Stomach smooth muscle (tissue), 2 donors: ENCODE measurements around the gene PELI3.
"Not testable (repeated sequence)": the region's sequence is repeated elsewhere in the genome, so short reads cannot be mapped to it uniquely, and the experiment has no call there.

Experiments used
- H3K27ac ChIP-seq: one replicate; pipeline ENCODE4 v1.7.0; 2013; ENCODE audit warnings: mild to moderate bottlenecking, low read length, inconsistent platforms
- H3K27me3 ChIP-seq, 2 donors: one replicate each; pipeline ENCODE4 v1.7.0; 2013; ENCODE audit warnings: low read length in 2 of 2; ENCODE audit not compliant: insufficient read depth in 2 of 2, control insufficient read depth in 1 of 2
- H3K36me3 ChIP-seq, 2 donors: one replicate each; pipeline ENCODE4 v1.7.0; 2013; ENCODE audit warnings: low read length in 2 of 2; ENCODE audit not compliant: control insufficient read depth in 2 of 2, insufficient read depth in 2 of 2
- H3K4me1 ChIP-seq: one replicate; pipeline ENCODE4 v1.7.0; 2013; ENCODE audit warnings: low read length; ENCODE audit not compliant: control insufficient read depth, insufficient read depth
- H3K4me3 ChIP-seq, 2 donors: one replicate each; pipeline ENCODE4 v1.7.0; 2013; ENCODE audit warnings: low read length in 2 of 2
- H3K9ac ChIP-seq, 2 donors: one replicate each; pipeline ENCODE4 v1.7.0; 2013; ENCODE audit warnings: low read length in 2 of 2, mild to moderate bottlenecking in 1 of 2
- H3K9me3 ChIP-seq, 2 donors: one replicate each; pipeline ENCODE4 v1.7.0; 2013; ENCODE audit warnings: low read length in 2 of 2; ENCODE audit not compliant: control insufficient read depth in 2 of 2
- donor health status: healthy.
- donor health status: Pancreatic carcinoma.

The PELI3 gene

DNA sequence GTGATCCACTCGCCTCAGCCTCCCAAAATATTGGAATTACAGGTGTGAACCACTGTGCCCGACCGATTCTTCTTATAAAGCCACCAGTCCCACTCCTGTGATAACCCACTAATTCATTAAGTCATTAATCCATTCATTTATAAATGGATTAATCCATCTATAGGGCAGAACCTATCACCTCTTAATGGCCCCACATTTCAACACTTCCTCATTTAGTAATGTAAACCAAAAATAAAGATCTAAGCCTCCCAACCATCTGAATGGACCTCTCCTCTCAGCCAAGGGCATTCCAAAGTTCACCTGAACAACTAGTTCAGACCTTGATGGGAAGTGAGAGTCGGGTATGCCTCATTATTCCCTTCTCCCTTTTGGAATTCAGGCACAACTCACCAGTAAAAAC is 18.2 kb upstream of the PELI3 start:
- Histone ChIP-seq H3K36me3 (no peaks in the 10 kb centered on the region), H3K4me1 (no peaks in the 10 kb centered on the region), H3K27me3 (no peaks in the 10 kb centered on the region), H3K9ac (no peak overlapping the region), H3K4me3 (no peak overlapping the region), H3K27ac (no peak overlapping the region), H3K9me3 (no peaks in the 10 kb centered on the region)

DNA sequence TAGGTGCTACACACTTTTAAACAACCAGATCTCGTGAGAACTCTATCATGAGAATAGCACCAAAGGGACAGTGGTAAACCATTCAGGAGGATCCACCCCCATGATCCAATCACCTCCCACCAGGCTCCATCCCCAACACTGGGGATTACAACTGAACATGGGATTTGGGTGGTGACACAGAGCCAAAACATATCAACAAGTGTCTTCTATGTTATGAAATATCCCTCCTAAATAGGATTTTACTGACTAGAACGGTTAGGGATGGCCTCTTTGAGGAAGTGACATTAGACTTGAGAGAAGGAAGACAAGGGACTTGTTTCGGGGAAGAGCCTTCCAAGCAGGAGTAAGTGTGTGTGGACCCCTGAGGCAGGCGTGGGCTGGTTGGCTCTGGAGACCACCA is 16.1 kb upstream of the PELI3 start:
- Histone ChIP-seq H3K9me3 (no peaks in the 10 kb centered on the region), H3K9ac (no peak overlapping the region), H3K4me1 (no peaks in the 10 kb centered on the region), H3K27me3 (no peaks in the 10 kb centered on the region), H3K27ac (no peak overlapping the region), H3K36me3 (no peaks in the 10 kb centered on the region), H3K4me3 (no peak overlapping the region)

DNA sequence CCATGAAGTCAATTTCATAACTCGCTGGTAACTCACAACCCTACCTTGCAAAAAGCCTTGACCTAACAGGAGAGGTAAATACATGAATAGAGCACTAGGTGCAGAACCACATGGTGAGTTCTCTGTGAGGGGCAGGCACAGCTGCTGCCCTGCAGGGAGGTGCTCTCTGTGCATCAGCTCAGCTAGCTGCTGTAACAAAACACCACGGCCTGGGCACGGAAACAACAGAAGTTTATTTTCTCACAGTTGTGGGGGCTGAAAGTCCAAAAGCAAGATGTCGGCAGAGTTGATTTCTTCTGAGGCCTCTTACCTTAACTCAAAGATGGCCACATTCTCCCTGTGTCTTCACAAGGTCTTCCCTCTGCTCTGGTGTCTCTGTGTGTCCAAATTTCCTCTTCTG is 15.0 kb upstream of the PELI3 start:
- H3K4me3 ChIP-seq: no peak overlapping the region
- no peaks in the 10 kb centered on the region for H3K36me3 ChIP-seq
- no peaks in the 10 kb centered on the region for H3K27me3 ChIP-seq
- no peak overlapping the region for H3K27ac ChIP-seq
- H3K4me1 ChIP-seq: no peaks in the 10 kb centered on the region
- no peaks in the 10 kb centered on the region for H3K9me3 ChIP-seq
- H3K9ac ChIP-seq: no peak overlapping the region

- Histone ChIP-seq H3K9me3 (no peaks in the 10 kb centered on the region), H3K27ac (no peak overlapping the region), H3K36me3 (no peaks in the 10 kb centered on the region), H3K4me3 (no peak overlapping the region), H3K9ac (no peak overlapping the region), H3K27me3 (no peaks in the 10 kb centered on the region), H3K4me1 (no peaks in the 10 kb centered on the region)
Measured at GRCh38 chr11:66454247-66454646, 12.5 kb upstream of the PELI3 start.

DNA sequence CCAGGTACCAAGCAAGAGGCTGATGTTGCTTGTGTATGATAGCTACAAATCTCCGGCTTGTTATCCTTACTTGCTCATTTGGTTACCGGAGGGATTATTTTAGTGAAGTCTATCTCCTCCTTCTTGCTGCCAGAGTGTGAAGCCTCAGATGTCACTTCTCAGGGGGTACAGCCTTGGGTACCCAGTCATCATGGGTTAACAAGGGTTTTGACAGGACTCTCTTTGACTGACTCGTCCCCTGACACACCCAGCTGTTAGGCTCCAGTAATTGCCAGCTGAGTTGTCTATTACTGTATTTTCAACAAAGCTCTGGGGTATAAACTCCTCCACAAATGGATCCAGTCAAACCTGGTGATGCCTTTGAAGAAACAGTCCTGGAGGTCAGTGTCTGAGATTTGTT is 11.9 kb upstream of the PELI3 start:
- Histone ChIP-seq H3K9me3 (no peaks in the 10 kb centered on the region), H3K36me3 (no peaks in the 10 kb centered on the region), H3K4me3 (no peak overlapping the region), H3K4me1 (no peaks in the 10 kb centered on the region), H3K27me3 (no peaks in the 10 kb centered on the region), H3K27ac (no peak overlapping the region), H3K9ac (no peak overlapping the region)

GRCh38 chr11:66457826-66458225 is 8.9 kb upstream of the PELI3 start:
- Histone ChIP-seq H3K9me3 (no peaks in the 10 kb centered on the region), H3K27me3 (no peaks in the 10 kb centered on the region), H3K4me3 (no peak overlapping the region), H3K4me1 (no peaks in the 10 kb centered on the region), H3K36me3 (no peaks in the 10 kb centered on the region), H3K27ac (no peak overlapping the region), H3K9ac (no peak overlapping the region)

GRCh38 chr11:66459138-66459778 is 7.4 kb upstream of the PELI3 start:
- Histone ChIP-seq H3K4me1 (no peaks in the 10 kb centered on the region), H3K9ac (no peak overlapping the region), H3K4me3 (no peak overlapping the region), H3K36me3 (no peaks in the 10 kb centered on the region), H3K9me3 (no peaks in the 10 kb centered on the region), H3K27me3 (no peaks in the 10 kb centered on the region), H3K27ac (no peak overlapping the region)

DNA sequence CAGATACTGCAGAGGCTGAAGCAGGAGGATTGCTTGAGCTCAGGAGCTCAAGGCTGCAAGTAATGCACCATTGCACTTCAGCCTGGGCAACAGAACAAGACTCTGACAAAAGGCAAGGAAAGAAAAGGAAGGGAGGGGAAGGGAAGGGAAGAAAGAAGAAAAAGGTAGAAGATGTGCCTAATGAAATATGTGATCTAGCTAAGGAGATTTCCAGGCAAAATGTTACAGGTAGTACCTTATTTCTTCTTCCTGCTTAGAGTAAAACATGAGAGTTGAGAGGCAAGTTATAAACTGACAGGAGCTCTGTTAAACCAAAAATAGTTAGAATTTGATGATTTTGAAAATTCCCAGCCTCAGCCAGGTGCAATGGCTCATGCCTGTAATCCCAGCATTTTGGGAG is 4.7 kb upstream of the PELI3 start:
- no peak overlapping the region for H3K4me3 ChIP-seq
- H3K27ac ChIP-seq: no peak overlapping the region
- no peak overlapping the region for H3K9ac ChIP-seq
- peaks cover 12% of the 10 kb centered on the region for H3K4me1 ChIP-seq
- no peaks in the 10 kb centered on the region for H3K27me3 ChIP-seq
- H3K9me3 ChIP-seq: no peaks in the 10 kb centered on the region
- H3K36me3 ChIP-seq: no peaks in the 10 kb centered on the region

DNA sequence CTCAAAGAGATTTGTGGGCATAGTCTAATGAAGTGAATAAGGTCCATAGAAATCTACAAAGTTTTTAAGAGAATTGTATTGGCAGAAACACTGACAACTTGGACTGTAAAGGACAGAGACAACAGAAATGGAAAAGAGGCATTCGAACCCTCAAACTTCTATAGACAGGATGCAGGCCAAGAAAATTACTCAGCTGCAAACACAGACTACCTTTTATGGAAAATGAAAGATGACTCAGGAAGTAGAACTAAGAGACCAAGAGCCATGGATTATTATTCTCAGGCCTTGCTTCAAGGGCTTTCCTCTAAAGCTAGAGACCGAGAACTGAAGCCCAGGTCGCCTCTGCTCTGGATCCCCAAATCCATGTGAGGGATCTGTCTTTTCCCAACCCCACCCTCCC is 3.8 kb upstream of the PELI3 start:
- Histone ChIP-seq H3K4me3 (no peak overlapping the region), H3K9ac (no peak overlapping the region), H3K9me3 (no peaks in the 10 kb centered on the region), H3K27me3 (no peaks in the 10 kb centered on the region), H3K36me3 (no peaks in the 10 kb centered on the region), H3K27ac (no peak overlapping the region), H3K4me1 (peaks cover 19% of the 10 kb centered on the region)

- not testable (repeated sequence) for H3K4me3 ChIP-seq, H3K9ac ChIP-seq, H3K27me3 ChIP-seq, H3K36me3 ChIP-seq, H3K9me3 ChIP-seq, H3K27ac ChIP-seq
- peaks cover 22% of the 10 kb centered on the region for H3K4me1 ChIP-seq
Measured at GRCh38 chr11:66464116-66464515, 2.6 kb upstream of the PELI3 start.

DNA sequence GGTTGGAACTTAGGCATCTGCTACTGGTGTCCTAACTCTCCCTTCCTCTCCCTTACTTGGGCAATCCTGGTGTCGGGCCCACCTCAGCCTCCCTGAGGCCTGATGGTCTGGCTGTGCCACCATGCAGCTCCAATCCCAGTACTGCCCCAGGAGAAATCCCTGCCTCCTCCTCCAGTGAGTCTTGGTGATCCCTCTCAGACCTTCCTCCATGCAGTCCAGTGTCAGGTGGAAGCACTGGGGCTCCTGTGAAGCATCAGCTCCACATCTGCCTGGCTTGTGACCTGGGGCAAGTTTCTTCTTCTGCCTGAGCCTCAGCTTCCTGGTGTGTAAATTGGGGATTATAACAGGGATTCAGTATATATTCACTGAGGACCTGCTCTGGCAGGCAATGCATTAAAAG is 1.8 kb upstream of the PELI3 start:
- no peaks in the 10 kb centered on the region for H3K9me3 ChIP-seq
- no peak overlapping the region for H3K27ac ChIP-seq
- peaks cover 22% of the 10 kb centered on the region for H3K4me1 ChIP-seq
- H3K9ac ChIP-seq: no peak overlapping the region
- H3K4me3 ChIP-seq: no peak overlapping the region
- H3K36me3 ChIP-seq: no peaks in the 10 kb centered on the region
- no peaks in the 10 kb centered on the region for H3K27me3 ChIP-seq
